ENCODE data around the gene PTGR2. TPM values are rescaled to one million over a fixed set of nuclear protein-coding genes. Genes with fewer than 3 reads are reported as not detected.
"Not testable (repeated sequence)": the region's sequence is repeated elsewhere in the genome, so short reads cannot be mapped to it uniquely, and the experiment has no call there.

The PTGR2 gene
- total RNA-seq, 1 donor from 2014 or later, result 0.71 TPM

- intact Hi-C loops (cut with micrococcal nuclease), result loop anchor here (2.0 to 10.0 kb wide), 4 partner anchors 87 to 209 kb away; partner anchors contain the start of genes DNAL1 and PNMA1
Measured at GRCh38 chr14:73829526-73830431, 21.9 kb upstream of the PTGR2 start.

- intact Hi-C loops (cut with micrococcal nuclease), result no loop called here
Measured at GRCh38 chr14:73833034-73833433, 18.6 kb upstream of the PTGR2 start.

DNA sequence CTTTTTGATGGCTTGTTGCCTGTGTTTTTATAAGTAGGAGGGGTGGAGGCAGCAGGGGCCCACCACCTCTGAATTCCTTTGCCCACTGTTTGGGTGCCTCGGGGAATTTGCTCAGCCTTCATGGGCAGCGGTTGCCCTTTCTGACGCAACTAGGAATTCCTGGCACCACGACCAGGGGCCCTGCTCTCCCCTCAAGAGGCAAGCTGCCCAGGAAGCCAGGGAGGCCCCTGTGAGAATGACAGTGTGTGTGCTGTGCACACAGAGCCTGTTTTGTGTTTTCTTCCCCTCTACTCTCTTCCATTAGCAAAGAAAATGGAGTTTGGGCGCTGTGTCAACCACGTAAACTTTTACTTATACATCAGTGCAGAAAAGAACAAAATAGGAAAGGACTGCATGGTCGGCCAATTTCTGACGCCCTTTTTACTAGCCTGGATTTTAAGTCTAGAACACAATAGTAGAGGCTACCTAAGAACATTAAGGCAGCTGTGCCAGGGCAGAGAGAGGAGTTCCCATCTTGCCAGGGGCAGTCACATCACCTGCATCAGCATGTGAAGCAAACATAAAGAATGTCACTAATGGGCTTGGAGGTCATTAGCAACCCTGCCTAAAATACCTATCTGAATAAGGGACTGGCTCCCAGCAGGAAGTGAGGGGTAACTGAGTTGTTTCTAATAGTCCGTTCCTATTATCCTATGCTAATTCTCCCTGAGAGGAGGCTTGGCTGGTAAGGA, 17.9 kb upstream of the PTGR2 start:
- intact Hi-C loops (cut with micrococcal nuclease), result no loop called here

GRCh38 chr14:73834261-73834625, 17.4 kb upstream of the PTGR2 start:
- intact Hi-C loops (cut with micrococcal nuclease), result no loop called here

GRCh38 chr14:73838293-73839034, 13.2 kb upstream of the PTGR2 start:
- intact Hi-C loops (cut with micrococcal nuclease), result not testable (repeated sequence)

- intact Hi-C loops (cut with micrococcal nuclease), result no loop called here
Measured at GRCh38 chr14:73842201-73842600, 9.4 kb upstream of the PTGR2 start.

- intact Hi-C loops (cut with micrococcal nuclease), result no loop called here
Measured at GRCh38 chr14:73842851-73843250, 8.8 kb upstream of the PTGR2 start.

- intact Hi-C loops (cut with micrococcal nuclease), result no loop called here
Measured at GRCh38 chr14:73843296-73843695, 8.3 kb upstream of the PTGR2 start.

GRCh38 chr14:73846947-73847346, 4.7 kb upstream of the PTGR2 start:
- intact Hi-C loops (cut with micrococcal nuclease), result no loop called here

GRCh38 chr14:73851000-73851399, 631 bp upstream of the PTGR2 start:
- intact Hi-C loops (cut with micrococcal nuclease), result loop anchor here (1.0 kb wide), 2 partner anchors 35 to 233 kb away; partner anchors contain the start of genes ALDH6A1, LIN52 and ZNF410

DNA sequence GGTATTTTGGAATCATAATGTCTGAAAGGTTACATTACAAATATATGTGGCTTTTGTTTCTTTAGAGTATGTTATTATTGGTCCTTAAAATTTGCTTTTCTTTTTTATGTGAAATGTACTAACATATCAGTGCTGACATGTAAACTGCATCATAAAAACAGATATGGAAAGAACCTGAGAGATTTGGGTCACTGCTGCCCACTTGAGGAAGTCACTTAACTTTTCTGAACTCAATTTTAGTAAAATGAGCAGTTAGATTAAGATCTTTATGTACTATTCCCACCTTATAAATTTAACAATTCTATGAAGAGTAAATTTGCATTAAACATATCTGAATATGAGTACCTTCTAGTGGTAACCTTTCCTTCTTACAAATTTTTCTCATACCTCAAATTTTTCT, 7.5 kb downstream of the PTGR2 start:
- intact Hi-C loops (cut with micrococcal nuclease), result no loop called here

GRCh38 chr14:73861073-73861472, 9.4 kb downstream of the PTGR2 start:
- intact Hi-C loops (cut with micrococcal nuclease), result no loop called here

GRCh38 chr14:73862480-73862879, 10.8 kb downstream of the PTGR2 start:
- intact Hi-C loops (cut with micrococcal nuclease), result no loop called here

DNA sequence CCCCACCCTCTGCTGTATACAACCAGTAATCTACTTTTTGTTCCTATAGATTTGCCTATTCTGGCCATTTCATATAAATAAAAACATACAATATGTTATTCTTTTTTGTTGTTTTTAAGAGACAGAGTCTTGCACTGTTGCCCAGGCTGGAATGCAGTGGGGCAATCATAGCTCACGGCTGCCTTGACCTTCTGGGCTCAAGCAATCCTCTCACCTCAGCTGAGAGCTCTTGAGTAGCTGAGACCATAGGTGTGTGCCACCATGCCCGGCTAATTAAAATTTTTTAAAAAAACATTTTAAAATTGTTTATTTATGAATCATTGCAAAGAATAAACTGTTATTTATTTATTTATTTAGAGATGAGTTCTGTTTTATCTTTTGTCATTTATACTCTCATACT, 11.6 kb downstream of the PTGR2 start:
- intact Hi-C loops (cut with micrococcal nuclease), result no loop called here

- intact Hi-C loops (cut with micrococcal nuclease), result no loop called here
Measured at GRCh38 chr14:73865534-73866113, 14.0 kb downstream of the PTGR2 start.

DNA sequence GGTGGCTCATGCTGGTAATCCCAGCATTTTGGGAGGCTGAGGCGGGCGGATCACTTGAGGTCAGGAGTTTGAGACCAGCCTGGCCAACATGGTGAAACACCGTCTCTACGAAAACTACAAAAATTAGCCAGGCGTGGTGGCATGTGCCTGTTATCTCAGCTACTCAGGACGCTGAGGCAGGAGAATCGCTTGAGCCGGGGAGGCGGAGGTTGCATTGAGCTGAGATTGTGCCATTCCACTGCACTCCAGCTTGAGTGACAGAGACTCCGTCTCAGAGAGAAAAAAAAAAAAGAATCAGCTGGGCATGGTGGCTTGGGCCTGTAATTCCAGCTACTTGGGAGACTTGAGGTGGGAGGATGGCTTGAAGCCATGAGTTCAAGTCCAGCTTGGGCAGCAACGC, 18.1 kb downstream of the PTGR2 start:
- intact Hi-C loops (cut with micrococcal nuclease), result not testable (repeated sequence)

GRCh38 chr14:73870525-73871235, 19.0 kb downstream of the PTGR2 start:
- intact Hi-C loops (cut with micrococcal nuclease), result no loop called here

DNA sequence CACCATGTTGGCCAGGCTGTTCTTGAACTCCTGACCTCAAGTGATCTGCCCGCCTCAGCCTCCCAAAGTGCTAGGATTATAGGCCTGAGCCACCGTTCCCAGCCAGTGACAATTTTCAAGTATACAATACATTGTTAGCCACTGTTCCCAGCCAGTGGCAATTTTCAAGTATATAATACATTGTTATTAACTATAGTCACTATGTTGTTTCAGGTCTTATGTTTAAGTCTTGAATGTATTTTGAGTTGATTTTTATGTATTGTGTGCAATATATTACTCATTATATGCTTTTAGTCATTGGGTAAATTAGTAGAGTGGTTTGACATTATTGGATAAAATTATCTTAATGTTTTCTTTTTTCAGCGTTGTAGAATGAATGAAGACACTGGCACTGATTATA, 22.0 kb downstream of the PTGR2 start:
- intact Hi-C loops (cut with micrococcal nuclease), result no loop called here

DNA sequence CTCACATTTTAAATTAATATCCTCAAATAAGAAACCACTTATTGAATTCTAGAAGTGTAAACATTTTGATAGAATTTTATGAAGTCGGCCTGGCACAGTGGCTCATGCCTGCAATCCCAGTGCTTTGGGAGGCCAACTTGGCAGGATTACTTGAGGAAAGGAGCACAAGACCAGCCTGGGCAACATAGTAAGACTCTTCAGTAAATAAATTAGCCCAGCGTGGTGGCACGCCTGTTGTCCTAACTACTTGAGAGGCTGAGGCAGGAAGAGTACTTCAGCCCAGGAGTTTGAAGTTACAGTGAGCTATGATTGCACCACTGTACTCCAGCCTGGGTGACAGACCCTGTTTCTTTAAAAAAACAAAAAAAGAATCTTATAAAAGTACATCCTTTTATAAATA, 26.2 kb downstream of the PTGR2 start:
- intact Hi-C loops (cut with micrococcal nuclease), result no loop called here

- intact Hi-C loops (cut with micrococcal nuclease), result no loop called here
Measured at GRCh38 chr14:73878436-73878835, 26.8 kb downstream of the PTGR2 start.

DNA sequence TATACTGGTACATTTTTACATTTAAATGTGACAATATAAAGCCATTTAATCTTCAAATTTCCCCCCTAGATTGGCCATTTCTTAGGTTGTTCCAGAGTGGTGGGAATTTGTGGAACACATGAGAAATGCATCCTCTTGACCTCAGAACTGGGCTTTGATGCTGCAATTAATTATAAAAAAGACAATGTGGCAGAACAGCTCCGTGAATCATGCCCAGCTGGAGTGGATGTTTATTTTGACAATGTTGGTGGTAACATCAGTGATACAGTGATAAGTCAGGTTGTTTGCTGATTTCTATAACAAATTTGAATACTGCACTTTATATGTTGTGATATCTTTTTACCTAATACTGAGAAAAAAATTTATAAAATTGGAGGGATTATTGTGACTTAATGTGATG, 27.4 kb downstream of the PTGR2 start:
- intact Hi-C loops (cut with micrococcal nuclease), result no loop called here

All from T-helper 1 cell treated with Interleukin-12 subunit alpha and Interleukin-12 subunit beta and Interleukin-4 antibody, amounts not matched to agents 30 ng/mL and 1 ng/mL, for 36 hours (primary cell).